IMR-90 (cell line): Measurements from ENCODE around the gene PNMA6E. TPM values are rescaled to one million over a fixed set of nuclear protein-coding genes. Genes with fewer than 3 reads are reported as not detected.

Experiments
- ATAC-seq: fragments of 200-7000 bp; cut with Tn5 transposase; 2 replicates; pipeline ENCODE4 v1.9.1; 2020; ENCODE audit warnings: low read depth, mild to moderate bottlenecking, moderate library complexity
- BruUV-seq: library from RNA; stranded (reverse); fragments of 400-500 nt; replicated peaks from 2 replicates; lab custom pipeline; 2021; lab: Mats Ljungman, UMichigan
- CTCF ChIA-PET: fragments of 300-600 bp; formaldehyde crosslinking; extraction: SDS; loops from one replicate; lab custom pipeline; 2021; ENCODE audit warnings: antibody characterized with exemption; lab: Yijun Ruan, JAX
- POLR2A ChIA-PET: fragments of 300-600 bp; sonication (Branson Sonifier 250); formaldehyde crosslinking; loops from one replicate; lab custom pipeline; 2022; ENCODE audit warnings: antibody characterized with exemption; ENCODE audit not compliant: unreplicated experiment; lab: Charles Lee
- DNase-seq: peaks from one replicate; pipeline ENCODE4 v3.0.0; 2013
- H2AFZ ChIP-seq: replicated peaks from 2 replicates; pipeline ENCODE3; 2013; ENCODE audit warnings: low read length, mild to moderate bottlenecking; ENCODE audit not compliant: poor library complexity
- H2AK5ac ChIP-seq: 2 replicates; pipeline ENCODE4 v1.6.1; 2013; ENCODE audit warnings: low read depth, low read length, inconsistent platforms
- H2AK9ac ChIP-seq: replicated peaks from 2 replicates; pipeline ENCODE3; 2013; ENCODE audit warnings: mild to moderate bottlenecking, low read depth, low read length, moderate library complexity; ENCODE audit not compliant: poor library complexity
- H2BK120ac ChIP-seq: 2 replicates; pipeline ENCODE4 v1.6.1; 2013; ENCODE audit warnings: low read depth, low read length, inconsistent platforms
- H2BK15ac ChIP-seq: 3 replicates; pipeline ENCODE4 v1.6.1; 2013; ENCODE audit warnings: low read depth, low read length, inconsistent platforms
- H2BK20ac ChIP-seq: 2 replicates; pipeline ENCODE4 v1.6.1; 2013; ENCODE audit warnings: low read depth, mild to moderate bottlenecking, inconsistent platforms, low read length, moderate library complexity
- H2BK5ac ChIP-seq: 2 replicates; pipeline ENCODE4 v1.6.1; 2013; ENCODE audit warnings: mild to moderate bottlenecking, low read depth, low read length, inconsistent platforms; ENCODE audit not compliant: poor library complexity, severe bottlenecking
- H3K14ac ChIP-seq: replicated peaks from 2 replicates; pipeline ENCODE4 v1.6.1; 2013; ENCODE audit warnings: low read depth, low read length, inconsistent platforms
- H3K18ac ChIP-seq: 2 replicates; pipeline ENCODE4 v1.6.1; 2013; ENCODE audit warnings: low read depth, low read length, control low read depth
- H3K23ac ChIP-seq: 2 replicates; pipeline ENCODE4 v1.6.1; 2013; ENCODE audit warnings: low read depth, low read length, inconsistent platforms
- H3K27ac ChIP-seq: 2 replicates; pipeline ENCODE4 v1.5.1; 2013; ENCODE audit warnings: mild to moderate bottlenecking, control low read depth, low read length; ENCODE audit not compliant: insufficient read depth
- H3K27me3 ChIP-seq: 2 replicates; pipeline ENCODE4 v1.6.1; 2013; ENCODE audit warnings: low read length; ENCODE audit not compliant: control insufficient read depth, insufficient read depth
- H3K36me3 ChIP-seq: 2 replicates; pipeline ENCODE4 v1.6.1; 2013; ENCODE audit warnings: low read length, mixed read lengths; ENCODE audit not compliant: control insufficient read depth, insufficient read depth
- H3K4ac ChIP-seq: 2 replicates; pipeline ENCODE4 v1.6.1; 2013; ENCODE audit warnings: low read depth, low read length, inconsistent platforms
- H3K4me1 ChIP-seq: 2 replicates; pipeline ENCODE4 v1.6.1; 2013; ENCODE audit warnings: low read length, mixed read lengths; ENCODE audit not compliant: control insufficient read depth, insufficient read depth
- H3K4me2 ChIP-seq: 2 replicates; pipeline ENCODE4 v1.6.1; 2013; ENCODE audit warnings: low read depth, mild to moderate bottlenecking, control low read depth, low read length, moderate library complexity
- H3K4me3 ChIP-seq: 2 replicates; pipeline ENCODE4 v1.5.1; 2013; ENCODE audit warnings: low read depth, mild to moderate bottlenecking, control low read depth, low read length, moderate library complexity; ENCODE audit not compliant: insufficient read depth
- H3K56ac ChIP-seq: 2 replicates; pipeline ENCODE4 v1.6.1; 2013; ENCODE audit warnings: low read length, inconsistent platforms; ENCODE audit not compliant: insufficient read depth; ENCODE audit errors: extremely low read depth
- H3K79me1 ChIP-seq, 2 experiments: 2 replicates each; pipeline ENCODE4 v1.6.1; 2013; ENCODE audit warnings: low read length in 2 of 2, inconsistent platforms in 1 of 2, low read depth in 1 of 2
- H3K9ac ChIP-seq: 2 replicates; pipeline ENCODE4 v1.6.1; 2013; ENCODE audit warnings: low read depth, low read length, control low read depth
- H3K9me1 ChIP-seq: 2 replicates; pipeline ENCODE4 v1.6.1; 2013; ENCODE audit warnings: low read length, inconsistent platforms; ENCODE audit not compliant: insufficient read depth
- H3K9me3 ChIP-seq: 2 replicates; pipeline ENCODE4 v1.6.1; 2013; ENCODE audit warnings: low read length; ENCODE audit not compliant: control insufficient read depth, insufficient read depth
- H4K20me1 ChIP-seq: 2 replicates; pipeline ENCODE4 v1.6.1; 2013; ENCODE audit warnings: low read length, inconsistent platforms; ENCODE audit not compliant: insufficient read depth
- H4K5ac ChIP-seq: 2 replicates; pipeline ENCODE4 v1.6.1; 2013; ENCODE audit warnings: mild to moderate bottlenecking, low read depth, low read length, control low read depth
- H4K8ac ChIP-seq, 2 experiments: 2 replicates each; pipeline ENCODE4 v1.6.1; 2013; ENCODE audit warnings: low read depth in 2 of 2, low read length in 2 of 2, control low read depth in 1 of 2, inconsistent platforms in 1 of 2
- H4K91ac ChIP-seq: 2 replicates; pipeline ENCODE4 v1.6.1; 2013; ENCODE audit warnings: low read depth, low read length, inconsistent platforms; ENCODE audit not compliant: insufficient read depth
- BHLHE40 ChIP-seq: fragments of 150-350 bp; IDR thresholded peaks from 2 replicates; pipeline ENCODE4 v1.6.1; 2016; ENCODE audit warnings: mild to moderate bottlenecking, low read depth, low read length
- CHD1 ChIP-seq: IDR thresholded peaks from 2 replicates; pipeline ENCODE4 v1.6.1; 2012; ENCODE audit warnings: low read depth, low read length, improper control_type of control experiment
- CTCF ChIP-seq: conservative IDR thresholded peaks from 2 replicates; pipeline ENCODE4 v1.5.1; 2012; ENCODE audit warnings: mild to moderate bottlenecking, low read depth, low read length, improper control_type of control experiment
- FOS ChIP-seq: fragments of 150-350 bp; IDR thresholded peaks from 2 replicates; pipeline ENCODE4 v1.6.1; 2016; ENCODE audit warnings: low read depth, low read length
- MAZ ChIP-seq: IDR thresholded peaks from 2 replicates; pipeline ENCODE4 v1.6.1; 2012; ENCODE audit warnings: low read depth, mild to moderate bottlenecking, low read length, improper control_type of control experiment, moderate library complexity, borderline replicate concordance
- NFE2L2 ChIP-seq: fragments of 150-350 bp; IDR thresholded peaks from 2 replicates; pipeline ENCODE4 v1.6.1; 2016; ENCODE audit warnings: low read depth, mild to moderate bottlenecking, low read length
- RFX5 ChIP-seq: IDR thresholded peaks from 2 replicates; pipeline ENCODE4 v1.8.0; 2012; ENCODE audit warnings: low read depth, mild to moderate bottlenecking, low read length, moderate library complexity
- WGBS, 2 experiments: methylation state at CpG; one replicate each; pipeline versions ENCODE4 v1.1.5 to v1.1.7; 2013; ENCODE audit warnings: missing lambda C conversion rate in 2 of 2; ENCODE audit not compliant: insufficient read length in 1 of 2; ENCODE audit errors: extremely low coverage in 2 of 2; 5-methylcytosine and 5-hydroxymethylcytosine counted together
- dilution Hi-C: fragments of 300-500 bp; cut with HindIII; formaldehyde crosslinking; loops from one replicate; pipeline ENCODE4 v1.14.3; 2018; ENCODE audit warnings: low sequenced_read_pairs; ENCODE audit not compliant: unreplicated experiment
- in situ Hi-C: fragments of 300-500 bp; cut with MboI; formaldehyde crosslinking; loops from 3 replicates; pipeline ENCODE4 v1.14.3; 2019; ENCODE audit warnings: low sequenced_read_pairs, inconsistent platforms, mixed read lengths
- intact Hi-C: fragments of 100-400 bp; cut with micrococcal nuclease; formaldehyde crosslinking; loops from 2 replicates; pipeline ENCODE4 v1.10.0; 2022
- polyA plus RNA-seq, 3 experiments: library from polyadenylated mRNA; depleted of rRNA; stranded (reverse); fragments of >200 nt; gene quantifications; 2 replicates each; pipeline ENCODE4 v1.2.3, GENCODE V29; 2012; ENCODE audit warnings: low replicate concordance in 1 of 3
- total RNA-seq: library from RNA; depleted of rRNA; stranded (reverse); fragments of >200 nt; gene quantifications from 2 replicates; pipeline ENCODE4 v1.2.3, GENCODE V29; 2012

Gene PNMA6E
- total and polyA plus RNA-seq, 2 of the 4 experiments (the other 2 are of a cell fraction): not detected

GRCh38 chrX:153371256-153371655 lies 29.9 kb downstream of the PNMA6E start:
- TF ChIP-seq NFE2L2 (no peak), CHD1 (no peak), CTCF (no peak), MAZ (no peak), FOS (no peak), RFX5 (no peak), BHLHE40 (no peak)
- H3K23ac ChIP-seq: no peak overlapping the region
- H3K4me3 ChIP-seq: no peak overlapping the region
- no peak overlapping the region for H4K5ac ChIP-seq
- H3K9me1 ChIP-seq: no peaks in the 10 kb centered on the region
- no peaks in the 10 kb centered on the region for H3K36me3 ChIP-seq
- dilution Hi-C loops: no loop called here
- no peak overlapping the region for H3K56ac ChIP-seq
- H3K4me2 ChIP-seq: no peak overlapping the region
- no peak overlapping the region for H3K14ac ChIP-seq
- DNase-seq (no peak), ATAC-seq (peak; percentile 29)
- H2BK5ac ChIP-seq: no peak overlapping the region
- no peak overlapping the region for H2AK5ac ChIP-seq
- 0 out of 2 replicates have a peak, but pooled peaks cover 2% of the 10 kb centered on the region for H3K9me3 ChIP-seq
- no peaks in the 10 kb centered on the region for H3K4me1 ChIP-seq
- no CpG with 5 or more reads among the region's 3 CpGs for WGBS, 2 experiments
- H3K79me1 ChIP-seq: no peaks in the 10 kb centered on the region
- no peak overlapping the region for H3K18ac ChIP-seq
- H2BK20ac ChIP-seq: no peak overlapping the region
- no peak overlapping the region for H3K9ac ChIP-seq
- intact Hi-C loops: no loop called here
- BruUV-seq: no TSS peak
- H3K27ac ChIP-seq: no peak overlapping the region
- CTCF ChIA-PET: no interaction called here
- no peak overlapping the region for H2BK120ac ChIP-seq
- H4K20me1 ChIP-seq: no peaks in the 10 kb centered on the region
- POLR2A ChIA-PET: no interaction called here
- no peak overlapping the region for H2AFZ ChIP-seq
- H3K4ac ChIP-seq: no peak overlapping the region
- H2BK15ac ChIP-seq: no peak overlapping the region
- in situ Hi-C loops: no loop called here
- H3K27me3 ChIP-seq: peaks cover 8% of the 10 kb centered on the region
- H4K91ac ChIP-seq: no peak overlapping the region
- no peak overlapping the region for H2AK9ac ChIP-seq
- H4K8ac ChIP-seq: no peak overlapping the region
